Measurements from ENCODE around the gene KRT72. TPM values are rescaled to one million over a fixed set of nuclear protein-coding genes. Genes with fewer than 3 reads are reported as not detected.

Gene KRT72
- total RNA-seq, 4 donors from 2014 or later = not detected

DNA sequence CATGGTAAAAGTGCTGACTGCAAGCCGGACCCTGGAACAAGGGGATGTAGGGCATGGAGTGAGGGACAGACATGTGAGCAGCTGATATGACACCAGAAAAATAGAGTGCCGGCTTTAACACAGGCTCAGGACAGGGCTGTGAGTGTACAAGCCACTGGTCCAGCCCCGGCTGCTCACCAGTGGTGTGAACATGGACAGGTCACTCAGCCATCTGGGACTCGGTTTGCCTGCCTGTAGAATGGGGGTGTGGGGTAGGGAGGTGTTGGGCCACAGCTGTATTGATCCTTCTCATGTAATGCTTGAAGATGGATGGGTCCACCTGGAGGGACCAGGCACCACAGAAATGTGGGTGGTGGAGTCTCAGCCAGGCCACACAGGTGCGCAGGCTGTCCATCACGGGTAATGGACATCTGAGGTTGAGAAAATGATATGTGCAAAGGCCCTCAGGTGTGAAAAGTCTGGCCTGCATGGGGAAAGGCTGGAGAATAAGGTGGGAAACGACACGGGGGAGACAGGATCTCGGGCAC lies 17.0 kb downstream of the KRT72 start:
- H3K27me3 ChIP-seq = no peaks in the 10 kb centered on the region
- no peak for DNase-seq
- TF ChIP-seq, protein P1, sequence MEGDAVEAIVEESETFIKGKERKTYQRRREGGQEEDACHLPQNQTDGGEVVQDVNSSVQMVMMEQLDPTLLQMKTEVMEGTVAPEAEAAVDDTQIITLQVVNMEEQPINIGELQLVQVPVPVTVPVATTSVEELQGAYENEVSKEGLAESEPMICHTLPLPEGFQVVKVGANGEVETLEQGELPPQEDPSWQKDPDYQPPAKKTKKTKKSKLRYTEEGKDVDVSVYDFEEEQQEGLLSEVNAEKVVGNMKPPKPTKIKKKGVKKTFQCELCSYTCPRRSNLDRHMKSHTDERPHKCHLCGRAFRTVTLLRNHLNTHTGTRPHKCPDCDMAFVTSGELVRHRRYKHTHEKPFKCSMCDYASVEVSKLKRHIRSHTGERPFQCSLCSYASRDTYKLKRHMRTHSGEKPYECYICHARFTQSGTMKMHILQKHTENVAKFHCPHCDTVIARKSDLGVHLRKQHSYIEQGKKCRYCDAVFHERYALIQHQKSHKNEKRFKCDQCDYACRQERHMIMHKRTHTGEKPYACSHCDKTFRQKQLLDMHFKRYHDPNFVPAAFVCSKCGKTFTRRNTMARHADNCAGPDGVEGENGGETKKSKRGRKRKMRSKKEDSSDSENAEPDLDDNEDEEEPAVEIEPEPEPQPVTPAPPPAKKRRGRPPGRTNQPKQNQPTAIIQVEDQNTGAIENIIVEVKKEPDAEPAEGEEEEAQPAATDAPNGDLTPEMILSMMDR (IDR thresholded peaks at IDR 0.05 in 4 of 5, conservative IDR thresholded peaks at IDR 0.05 in 1 of 5) = no peak
- TF ChIP-seq POLR2A (IDR thresholded peaks at IDR 0.05) = no peak
- no peaks in the 10 kb centered on the region for H3K36me3 ChIP-seq
- no peak overlapping the region for H3K4me3 ChIP-seq
- H3K27ac ChIP-seq = no peak overlapping the region
- H3K4me1 ChIP-seq = no peaks in the 10 kb centered on the region
- no peaks in the 10 kb centered on the region for H3K9me3 ChIP-seq
- ATAC-seq = no peak
- intact Hi-C loops (cut with DNase I; ENCODE audit: low total_unique reads) = loop anchor here (5.0 kb wide), 1 partner anchor 293 kb away; no protein-coding TSS in a partner anchor
- in situ Hi-C loops (cut with MboI; ENCODE audit: low sequenced_read_pairs in 4 of 4) = loop anchor here in 1 of 4 donors (25.0 kb wide), 2 partner anchors 303 to 403 kb away; no protein-coding TSS in a partner anchor

DNA sequence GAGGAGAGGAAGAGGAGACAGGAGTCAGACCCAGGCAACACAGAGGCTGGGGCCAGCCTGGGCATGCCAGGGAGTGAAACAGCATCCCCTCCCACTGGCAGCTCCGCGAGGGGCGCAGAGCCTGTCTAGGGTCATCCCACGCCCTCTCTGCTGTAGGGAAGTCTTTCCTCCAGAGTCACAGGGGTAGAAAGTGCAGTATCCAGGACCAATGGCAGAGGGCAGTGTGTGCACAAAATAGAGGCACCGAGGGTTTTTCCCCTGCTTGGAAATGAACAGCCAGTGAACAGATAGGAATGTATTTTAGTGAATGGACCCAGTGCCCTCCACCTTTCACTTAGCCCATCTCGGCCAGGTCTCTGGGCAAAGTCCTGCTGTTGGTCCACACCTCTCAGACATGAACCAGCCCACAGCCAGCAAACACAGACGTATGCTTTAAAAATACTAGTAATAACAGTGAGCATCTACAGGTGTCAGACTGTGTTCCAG lies 18.2 kb downstream of the KRT72 start:
- DNase-seq = peak in 1 of 2 donors; percentile 11
- intact Hi-C loops (cut with DNase I; ENCODE audit: low total_unique reads) = loop anchor here (5.0 kb wide), 1 partner anchor 294 kb away; no protein-coding TSS in a partner anchor
- TF ChIP-seq, protein P1 (IDR thresholded peaks at IDR 0.05 in 4 of 5, conservative IDR thresholded peaks at IDR 0.05 in 1 of 5) = peak in 3 of 5 experiments; percentile 31 to 47 (median 39)
- TF ChIP-seq POLR2A (IDR thresholded peaks at IDR 0.05) = no peak

DNA sequence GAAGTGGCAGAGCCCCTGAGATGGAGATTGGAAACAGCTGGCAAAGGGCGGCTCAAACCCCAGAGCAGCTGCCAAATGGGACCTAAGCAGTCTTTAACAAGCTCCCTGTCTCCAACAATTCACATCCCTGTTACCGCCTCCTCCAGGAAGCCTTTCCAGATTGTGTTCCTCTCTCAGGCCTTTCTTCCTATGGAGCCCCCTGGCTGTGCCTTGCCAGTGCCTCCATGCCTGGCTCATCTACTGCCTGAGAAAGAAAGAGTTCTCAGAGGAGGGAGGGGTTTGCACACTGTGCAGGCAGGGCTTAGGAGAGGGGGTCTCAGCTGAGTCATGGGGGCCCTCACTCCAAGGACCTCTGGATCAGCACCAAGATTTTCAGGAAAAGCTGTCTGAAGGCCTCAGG lies 18.8 kb downstream of the KRT72 start:
- in situ Hi-C loops (cut with MboI; ENCODE audit: low sequenced_read_pairs in 4 of 4) = loop anchor here in 1 of 4 donors (25.0 kb wide), 2 partner anchors 305 to 405 kb away; no protein-coding TSS in a partner anchor
- no peaks in the 10 kb centered on the region for H3K9me3 ChIP-seq

More for the DNA sequence above, 18.2 kb downstream of the KRT72 start:
- Histone ChIP-seq H3K27me3 (no peaks in the 10 kb centered on the region), H3K9me3 (no peaks in the 10 kb centered on the region), H3K36me3 (no peaks in the 10 kb centered on the region), H3K27ac (no peak overlapping the region), H3K4me3 (no peak overlapping the region), H3K4me1 (no peaks in the 10 kb centered on the region)
- peak in 1 of 2 donors; percentile 62 for ATAC-seq
- in situ Hi-C loops (cut with MboI; ENCODE audit: low sequenced_read_pairs in 4 of 4) = loop anchor here in 1 of 4 donors (25.0 kb wide), 2 partner anchors 304 to 404 kb away; no protein-coding TSS in a partner anchor

DNA sequence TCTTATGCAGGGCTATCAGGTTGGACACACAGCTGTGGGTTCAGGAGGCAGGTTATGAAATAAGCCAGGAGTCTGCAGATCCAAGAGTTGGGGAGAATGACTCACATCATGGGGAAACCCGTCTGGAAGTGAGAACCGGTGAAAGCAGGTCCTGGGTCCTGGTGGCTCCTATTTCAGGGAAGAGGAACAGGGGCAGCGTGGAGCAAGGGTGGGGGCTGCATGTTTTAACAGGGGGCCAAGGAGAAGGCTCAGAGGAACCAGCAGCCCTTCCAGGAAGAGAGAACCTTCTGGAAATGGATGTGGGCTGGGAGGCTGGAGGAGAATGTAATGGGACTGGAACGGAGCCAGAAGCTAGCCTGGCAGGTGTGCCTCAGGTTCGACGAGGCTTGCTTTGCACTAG lies 19.8 kb downstream of the KRT72 start:
- TF ChIP-seq, protein P1 (IDR thresholded peaks at IDR 0.05 in 4 of 5, conservative IDR thresholded peaks at IDR 0.05 in 1 of 5) = no peak
- TF ChIP-seq POLR2A (IDR thresholded peaks at IDR 0.05) = no peak
- Histone ChIP-seq H3K27me3 (no peaks in the 10 kb centered on the region), H3K4me3 (no peak overlapping the region), H3K36me3 (no peaks in the 10 kb centered on the region), H3K27ac (no peak overlapping the region), H3K9me3 (no peaks in the 10 kb centered on the region), H3K4me1 (no peaks in the 10 kb centered on the region)
- DNase-seq (no peak), ATAC-seq (no peak)
- in situ Hi-C loops (cut with MboI; ENCODE audit: low sequenced_read_pairs in 4 of 4) (loop anchor here in 1 of 4 donors (25.0 kb wide), 2 partner anchors 306 to 406 kb away; no protein-coding TSS in a partner anchor), intact Hi-C loops (cut with DNase I; ENCODE audit: low total_unique reads) (loop anchor here (5.0 kb wide), 1 partner anchor 296 kb away; no protein-coding TSS in a partner anchor)

More for the DNA sequence above, 18.8 kb downstream of the KRT72 start:
- Histone ChIP-seq H3K4me1 (no peaks in the 10 kb centered on the region), H3K36me3 (no peaks in the 10 kb centered on the region), H3K4me3 (no peak overlapping the region), H3K27me3 (no peaks in the 10 kb centered on the region), H3K27ac (no peak overlapping the region)
- ATAC-seq (no peak), DNase-seq (no peak)
- no peak for TF ChIP-seq POLR2A (IDR thresholded peaks at IDR 0.05)
- TF ChIP-seq, protein P1 (IDR thresholded peaks at IDR 0.05 in 4 of 5, conservative IDR thresholded peaks at IDR 0.05 in 1 of 5) = no peak
- intact Hi-C loops (cut with DNase I; ENCODE audit: low total_unique reads) = loop anchor here (5.0 kb wide), 1 partner anchor 295 kb away; no protein-coding TSS in a partner anchor
